SU-DHL-6 (cell line): ENCODE measurements around the gene GIGYF2.

Source experiments
- EZH2phosphoT487 ChIP-seq: fragments of 200-600 bp; sonication (generic), shearing (Covaris generic); conservative IDR thresholded peaks from 2 replicates; pipeline ENCODE4 v1.6.1; 2018; ENCODE audit warnings: mild to moderate bottlenecking, antibody characterized with exemption, low read length, moderate library complexity, mixed read lengths
- TF ChIP-seq, protein P1 (sequence below): fragments of 200-600 bp; sonication (generic); IDR thresholded peaks from one replicate; pipeline ENCODE4 v1.5.1; 2017; ENCODE audit warnings: antibody characterized with exemption, mild to moderate bottlenecking, low read length, moderate library complexity; ENCODE audit not compliant: insufficient read depth, poor library complexity, severe bottlenecking

DNA sequence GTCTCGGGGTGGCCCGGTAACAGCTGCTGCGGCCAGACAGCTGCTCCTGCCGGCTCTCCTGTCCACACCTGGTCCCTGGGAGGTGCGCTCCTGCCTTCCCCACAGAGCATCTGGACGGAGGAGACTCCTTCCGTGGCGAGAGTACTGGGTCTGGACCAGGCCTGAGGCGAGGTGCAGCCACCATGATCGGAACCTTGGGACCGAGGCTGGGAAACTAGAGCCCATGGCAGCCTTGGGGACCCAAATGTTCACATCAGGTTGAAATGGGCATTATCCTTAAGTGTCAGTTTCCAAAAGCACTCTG is 628 bp downstream of the GIGYF2 start:
- TF ChIP-seq, protein P1, sequence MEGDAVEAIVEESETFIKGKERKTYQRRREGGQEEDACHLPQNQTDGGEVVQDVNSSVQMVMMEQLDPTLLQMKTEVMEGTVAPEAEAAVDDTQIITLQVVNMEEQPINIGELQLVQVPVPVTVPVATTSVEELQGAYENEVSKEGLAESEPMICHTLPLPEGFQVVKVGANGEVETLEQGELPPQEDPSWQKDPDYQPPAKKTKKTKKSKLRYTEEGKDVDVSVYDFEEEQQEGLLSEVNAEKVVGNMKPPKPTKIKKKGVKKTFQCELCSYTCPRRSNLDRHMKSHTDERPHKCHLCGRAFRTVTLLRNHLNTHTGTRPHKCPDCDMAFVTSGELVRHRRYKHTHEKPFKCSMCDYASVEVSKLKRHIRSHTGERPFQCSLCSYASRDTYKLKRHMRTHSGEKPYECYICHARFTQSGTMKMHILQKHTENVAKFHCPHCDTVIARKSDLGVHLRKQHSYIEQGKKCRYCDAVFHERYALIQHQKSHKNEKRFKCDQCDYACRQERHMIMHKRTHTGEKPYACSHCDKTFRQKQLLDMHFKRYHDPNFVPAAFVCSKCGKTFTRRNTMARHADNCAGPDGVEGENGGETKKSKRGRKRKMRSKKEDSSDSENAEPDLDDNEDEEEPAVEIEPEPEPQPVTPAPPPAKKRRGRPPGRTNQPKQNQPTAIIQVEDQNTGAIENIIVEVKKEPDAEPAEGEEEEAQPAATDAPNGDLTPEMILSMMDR = no peak
- no peak for TF ChIP-seq EZH2phosphoT487
